ENCODE measurements around the gene SRCIN1. TPM values are rescaled to one million over a fixed set of nuclear protein-coding genes. Genes with fewer than 3 reads are reported as not detected.

SRCIN1 gene
- total and polyA plus RNA-seq, 4 donors: 0.05 to 5.3 (median 2.7) TPM

DNA sequence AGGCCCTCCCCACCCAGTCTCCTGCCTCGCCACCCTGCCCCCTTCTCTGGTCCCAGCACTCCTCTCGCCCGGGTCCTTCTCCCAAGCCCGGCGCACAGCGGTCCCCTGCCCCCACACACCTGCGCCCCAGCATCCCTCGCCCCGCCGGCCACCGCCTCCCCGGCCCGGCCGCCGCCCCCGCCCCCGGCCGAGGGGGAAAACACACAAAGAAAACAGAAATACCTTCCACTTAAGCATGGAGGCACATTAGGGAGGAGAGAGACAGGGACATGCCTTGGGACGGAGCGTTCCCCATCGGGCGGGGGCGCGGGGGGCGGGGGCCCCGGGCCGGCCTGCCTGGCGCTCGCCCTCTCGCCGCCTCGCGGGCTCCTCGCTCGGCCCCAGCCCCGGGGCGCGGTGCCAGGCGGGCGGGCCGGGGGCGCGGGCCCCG, 326 bp downstream of the SRCIN1 start:
- Histone ChIP-seq H3K27ac (ENCODE audit: low read depth in 1 of 2, low read length in 2 of 2) (no peak overlapping the region), H3K9me3 (ENCODE audit: control insufficient read depth in 4 of 4, low read length in 3 of 4) (no peaks in the 10 kb centered on the region), H3K4me1 (ENCODE audit: control insufficient read depth in 4 of 4, insufficient read depth in 4 of 4, low read length in 3 of 4) (peaks cover 7 to 22% (median 15%) of the 10 kb centered on the region in 4 donors), H3K9ac (ENCODE audit: low read depth in 1 of 2, low read length in 2 of 2) (no peak overlapping the region), H3K36me3 (ENCODE audit: control insufficient read depth in 4 of 4, insufficient read depth in 3 of 4, low read depth in 1 of 4, low read length in 3 of 4) (no peaks in the 10 kb centered on the region), H3K27me3 (ENCODE audit: control insufficient read depth in 4 of 4, insufficient read depth in 4 of 4, low read length in 3 of 4) (no peaks in the 10 kb centered on the region), H3K4me3 (ENCODE audit: low read depth in 1 of 3, low read length in 3 of 3) (peak overlapping the region in 1 of 3 donors; percentile 53)
- WGBS: 3% methylated on average over 44 of the region's 44 CpGs
- no peak for TF ChIP-seq HNF4G (IDR thresholded peaks at IDR 0.05)
- TF ChIP-seq FOXA1 (IDR thresholded peaks at IDR 0.05): no peak
- TF ChIP-seq HNF4A (conservative IDR thresholded peaks at IDR 0.05): no peak
- DNase-seq (ENCODE audit: low spot score): no peak

DNA sequence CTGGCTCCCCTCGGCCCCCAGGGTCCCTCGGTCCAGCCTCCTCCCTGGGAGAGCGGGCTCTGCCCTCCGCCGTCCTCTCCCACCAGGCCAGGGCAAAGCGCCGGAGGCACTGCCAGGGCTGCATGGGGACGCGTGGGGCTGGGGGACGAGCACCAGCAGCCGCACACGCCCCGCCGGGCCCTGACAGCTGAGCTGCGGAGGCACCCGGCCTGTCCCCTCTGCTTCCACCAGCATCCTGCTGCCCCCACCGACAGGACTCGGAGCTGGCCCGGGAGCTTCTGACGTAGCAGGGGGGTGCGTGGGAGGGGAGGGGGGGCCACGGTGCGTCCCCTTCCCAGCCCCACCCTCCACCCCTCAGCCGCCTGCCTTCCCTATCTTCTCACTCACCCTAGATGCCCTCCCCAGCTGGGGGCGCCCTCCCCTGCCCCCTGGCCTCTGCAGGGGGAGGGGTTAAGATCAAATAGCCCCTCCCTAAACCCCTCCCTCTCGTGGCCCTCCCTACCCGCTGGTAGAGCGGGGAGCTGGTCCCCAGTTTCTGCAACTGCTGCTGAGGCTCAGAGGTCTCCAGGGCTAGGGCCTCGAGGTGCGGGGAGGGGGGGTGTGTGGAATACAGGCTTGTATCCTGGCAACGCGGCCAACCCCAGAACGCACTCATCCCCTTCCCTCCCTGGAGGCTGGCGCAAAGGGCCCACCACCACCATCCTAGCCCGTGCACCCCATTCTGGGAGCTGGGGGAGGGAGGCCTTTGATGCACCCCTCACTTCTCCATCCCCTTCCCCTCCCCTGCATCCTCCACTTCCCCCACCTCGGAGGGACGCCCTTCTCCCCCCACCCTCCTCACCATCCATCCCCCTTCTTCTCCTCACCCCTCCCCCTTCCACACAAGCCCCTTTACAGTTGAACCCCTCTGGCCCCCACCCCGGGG, 1.0 kb downstream of the SRCIN1 start:
- no peak for DNase-seq (ENCODE audit: low spot score)
- no peak overlapping the region for H3K27ac ChIP-seq (ENCODE audit: low read depth in 1 of 2, low read length in 2 of 2)
- H3K4me3 ChIP-seq (ENCODE audit: low read depth in 1 of 3, low read length in 3 of 3): peak overlapping the region in 1 of 3 donors; percentile 53
- H3K4me1 ChIP-seq (ENCODE audit: control insufficient read depth in 4 of 4, insufficient read depth in 4 of 4, low read length in 3 of 4): peaks cover 7 to 22% (median 15%) of the 10 kb centered on the region in 4 donors
- no peaks in the 10 kb centered on the region for H3K9me3 ChIP-seq (ENCODE audit: control insufficient read depth in 4 of 4, low read length in 3 of 4)
- TF ChIP-seq HNF4A (conservative IDR thresholded peaks at IDR 0.05): no peak
- no peaks in the 10 kb centered on the region for H3K36me3 ChIP-seq (ENCODE audit: control insufficient read depth in 4 of 4, insufficient read depth in 3 of 4, low read depth in 1 of 4, low read length in 3 of 4)
- H3K27me3 ChIP-seq (ENCODE audit: control insufficient read depth in 4 of 4, insufficient read depth in 4 of 4, low read length in 3 of 4): no peaks in the 10 kb centered on the region
- 41% methylated on average over 38 of the region's 38 CpGs for WGBS
- no peak overlapping the region for H3K9ac ChIP-seq (ENCODE audit: low read depth in 1 of 2, low read length in 2 of 2)

DNA sequence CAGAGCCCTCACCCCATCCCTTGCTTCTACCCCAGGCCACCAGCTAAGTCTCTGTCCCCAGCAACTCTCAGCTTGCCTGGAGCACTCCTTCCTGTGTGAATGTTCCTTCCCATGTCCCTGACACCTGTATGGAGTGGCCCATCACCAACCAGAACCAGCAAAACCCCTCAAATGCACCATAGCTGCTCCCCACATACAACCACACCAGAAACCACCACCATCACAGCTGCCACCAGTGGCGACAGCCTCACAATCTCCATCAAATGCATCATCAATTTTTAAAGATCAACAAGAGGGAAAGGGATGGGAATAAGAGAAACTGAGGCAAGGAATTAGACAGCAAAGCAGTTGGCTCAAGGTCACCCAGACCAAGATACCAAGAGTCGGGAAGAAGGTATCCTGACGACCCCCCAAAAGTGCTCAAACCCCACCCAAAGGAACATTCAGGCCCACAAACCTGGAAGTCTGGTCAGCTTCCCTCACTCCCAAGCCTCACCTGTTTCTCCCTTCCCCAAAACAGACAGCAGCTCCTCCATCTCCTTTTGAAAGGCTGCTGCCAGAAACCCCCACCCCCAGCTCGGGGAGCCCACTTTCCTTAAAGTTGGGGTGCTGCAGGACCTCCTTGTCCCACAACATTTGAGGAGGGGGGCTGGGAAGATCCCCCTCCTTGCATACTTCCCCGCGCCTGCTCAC, 1.8 kb downstream of the SRCIN1 start:
- no peak overlapping the region for H3K9ac ChIP-seq (ENCODE audit: low read depth in 1 of 2, low read length in 2 of 2)
- WGBS: 70% methylated on average over 6 of the region's 6 CpGs

More for the DNA sequence above, 1.8 kb downstream of the SRCIN1 start:
- TF ChIP-seq YY1 (IDR thresholded peaks at IDR 0.05): no peak
- TF ChIP-seq HNF4A (conservative IDR thresholded peaks at IDR 0.05): no peak
- TF ChIP-seq EGR1 (IDR thresholded peaks at IDR 0.05; ENCODE audit: low read depth in 2 of 2): no peak
- TF ChIP-seq, protein P1, sequence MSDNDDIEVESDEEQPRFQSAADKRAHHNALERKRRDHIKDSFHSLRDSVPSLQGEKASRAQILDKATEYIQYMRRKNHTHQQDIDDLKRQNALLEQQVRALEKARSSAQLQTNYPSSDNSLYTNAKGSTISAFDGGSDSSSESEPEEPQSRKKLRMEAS (IDR thresholded peaks at IDR 0.05): no peak
- TF ChIP-seq RXRA (IDR thresholded peaks at IDR 0.05): no peak
- TF ChIP-seq, protein P2, sequence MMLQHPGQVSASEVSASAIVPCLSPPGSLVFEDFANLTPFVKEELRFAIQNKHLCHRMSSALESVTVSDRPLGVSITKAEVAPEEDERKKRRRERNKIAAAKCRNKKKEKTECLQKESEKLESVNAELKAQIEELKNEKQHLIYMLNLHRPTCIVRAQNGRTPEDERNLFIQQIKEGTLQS (IDR thresholded peaks at IDR 0.05): no peak
- no peak for TF ChIP-seq FOXA2 (IDR thresholded peaks at IDR 0.05)
- TF ChIP-seq GABPA (IDR thresholded peaks at IDR 0.05 in 1 of 2, conservative IDR thresholded peaks at IDR 0.05 in 1 of 2): no peak
- no peak for TF ChIP-seq SP1 (IDR thresholded peaks at IDR 0.05)
- TF ChIP-seq RAD21 (IDR thresholded peaks at IDR 0.05): no peak
- TF ChIP-seq, protein P3, sequence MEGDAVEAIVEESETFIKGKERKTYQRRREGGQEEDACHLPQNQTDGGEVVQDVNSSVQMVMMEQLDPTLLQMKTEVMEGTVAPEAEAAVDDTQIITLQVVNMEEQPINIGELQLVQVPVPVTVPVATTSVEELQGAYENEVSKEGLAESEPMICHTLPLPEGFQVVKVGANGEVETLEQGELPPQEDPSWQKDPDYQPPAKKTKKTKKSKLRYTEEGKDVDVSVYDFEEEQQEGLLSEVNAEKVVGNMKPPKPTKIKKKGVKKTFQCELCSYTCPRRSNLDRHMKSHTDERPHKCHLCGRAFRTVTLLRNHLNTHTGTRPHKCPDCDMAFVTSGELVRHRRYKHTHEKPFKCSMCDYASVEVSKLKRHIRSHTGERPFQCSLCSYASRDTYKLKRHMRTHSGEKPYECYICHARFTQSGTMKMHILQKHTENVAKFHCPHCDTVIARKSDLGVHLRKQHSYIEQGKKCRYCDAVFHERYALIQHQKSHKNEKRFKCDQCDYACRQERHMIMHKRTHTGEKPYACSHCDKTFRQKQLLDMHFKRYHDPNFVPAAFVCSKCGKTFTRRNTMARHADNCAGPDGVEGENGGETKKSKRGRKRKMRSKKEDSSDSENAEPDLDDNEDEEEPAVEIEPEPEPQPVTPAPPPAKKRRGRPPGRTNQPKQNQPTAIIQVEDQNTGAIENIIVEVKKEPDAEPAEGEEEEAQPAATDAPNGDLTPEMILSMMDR (IDR thresholded peaks at IDR 0.05; ENCODE audit: low read depth, low read length, missing input control): no peak
- no peak for TF ChIP-seq NR2F2 (IDR thresholded peaks at IDR 0.05)
- TF ChIP-seq, protein P4, sequence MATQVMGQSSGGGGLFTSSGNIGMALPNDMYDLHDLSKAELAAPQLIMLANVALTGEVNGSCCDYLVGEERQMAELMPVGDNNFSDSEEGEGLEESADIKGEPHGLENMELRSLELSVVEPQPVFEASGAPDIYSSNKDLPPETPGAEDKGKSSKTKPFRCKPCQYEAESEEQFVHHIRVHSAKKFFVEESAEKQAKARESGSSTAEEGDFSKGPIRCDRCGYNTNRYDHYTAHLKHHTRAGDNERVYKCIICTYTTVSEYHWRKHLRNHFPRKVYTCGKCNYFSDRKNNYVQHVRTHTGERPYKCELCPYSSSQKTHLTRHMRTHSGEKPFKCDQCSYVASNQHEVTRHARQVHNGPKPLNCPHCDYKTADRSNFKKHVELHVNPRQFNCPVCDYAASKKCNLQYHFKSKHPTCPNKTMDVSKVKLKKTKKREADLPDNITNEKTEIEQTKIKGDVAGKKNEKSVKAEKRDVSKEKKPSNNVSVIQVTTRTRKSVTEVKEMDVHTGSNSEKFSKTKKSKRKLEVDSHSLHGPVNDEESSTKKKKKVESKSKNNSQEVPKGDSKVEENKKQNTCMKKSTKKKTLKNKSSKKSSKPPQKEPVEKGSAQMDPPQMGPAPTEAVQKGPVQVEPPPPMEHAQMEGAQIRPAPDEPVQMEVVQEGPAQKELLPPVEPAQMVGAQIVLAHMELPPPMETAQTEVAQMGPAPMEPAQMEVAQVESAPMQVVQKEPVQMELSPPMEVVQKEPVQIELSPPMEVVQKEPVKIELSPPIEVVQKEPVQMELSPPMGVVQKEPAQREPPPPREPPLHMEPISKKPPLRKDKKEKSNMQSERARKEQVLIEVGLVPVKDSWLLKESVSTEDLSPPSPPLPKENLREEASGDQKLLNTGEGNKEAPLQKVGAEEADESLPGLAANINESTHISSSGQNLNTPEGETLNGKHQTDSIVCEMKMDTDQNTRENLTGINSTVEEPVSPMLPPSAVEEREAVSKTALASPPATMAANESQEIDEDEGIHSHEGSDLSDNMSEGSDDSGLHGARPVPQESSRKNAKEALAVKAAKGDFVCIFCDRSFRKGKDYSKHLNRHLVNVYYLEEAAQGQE (IDR thresholded peaks at IDR 0.05): no peak
- TF ChIP-seq TAF1 (conservative IDR thresholded peaks at IDR 0.05): no peak
- TF ChIP-seq, protein P5, sequence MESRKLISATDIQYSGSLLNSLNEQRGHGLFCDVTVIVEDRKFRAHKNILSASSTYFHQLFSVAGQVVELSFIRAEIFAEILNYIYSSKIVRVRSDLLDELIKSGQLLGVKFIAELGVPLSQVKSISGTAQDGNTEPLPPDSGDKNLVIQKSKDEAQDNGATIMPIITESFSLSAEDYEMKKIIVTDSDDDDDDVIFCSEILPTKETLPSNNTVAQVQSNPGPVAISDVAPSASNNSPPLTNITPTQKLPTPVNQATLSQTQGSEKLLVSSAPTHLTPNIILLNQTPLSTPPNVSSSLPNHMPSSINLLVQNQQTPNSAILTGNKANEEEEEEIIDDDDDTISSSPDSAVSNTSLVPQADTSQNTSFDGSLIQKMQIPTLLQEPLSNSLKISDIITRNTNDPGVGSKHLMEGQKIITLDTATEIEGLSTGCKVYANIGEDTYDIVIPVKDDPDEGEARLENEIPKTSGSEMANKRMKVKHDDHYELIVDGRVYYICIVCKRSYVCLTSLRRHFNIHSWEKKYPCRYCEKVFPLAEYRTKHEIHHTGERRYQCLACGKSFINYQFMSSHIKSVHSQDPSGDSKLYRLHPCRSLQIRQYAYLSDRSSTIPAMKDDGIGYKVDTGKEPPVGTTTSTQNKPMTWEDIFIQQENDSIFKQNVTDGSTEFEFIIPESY (IDR thresholded peaks at IDR 0.05): no peak
- no peak for TF ChIP-seq JUND (IDR thresholded peaks at IDR 0.05)
- no peak for TF ChIP-seq FOXA1 (IDR thresholded peaks at IDR 0.05)
- TF ChIP-seq HNF4G (IDR thresholded peaks at IDR 0.05): no peak
- Histone ChIP-seq H3K27me3 (ENCODE audit: control insufficient read depth in 4 of 4, insufficient read depth in 4 of 4, low read length in 3 of 4) (no peaks in the 10 kb centered on the region), H3K27ac (ENCODE audit: low read depth in 1 of 2, low read length in 2 of 2) (no peak overlapping the region), H3K4me1 (ENCODE audit: control insufficient read depth in 4 of 4, insufficient read depth in 4 of 4, low read length in 3 of 4) (peaks cover 7 to 22% (median 15%) of the 10 kb centered on the region in 4 donors), H3K9me3 (ENCODE audit: control insufficient read depth in 4 of 4, low read length in 3 of 4) (no peaks in the 10 kb centered on the region), H3K36me3 (ENCODE audit: control insufficient read depth in 4 of 4, insufficient read depth in 3 of 4, low read depth in 1 of 4, low read length in 3 of 4) (no peaks in the 10 kb centered on the region), H3K4me3 (ENCODE audit: low read depth in 1 of 3, low read length in 3 of 3) (no peak overlapping the region)
- no peak for DNase-seq (ENCODE audit: low spot score)
